Measurements from ENCODE around the gene LRP1.

DNA sequence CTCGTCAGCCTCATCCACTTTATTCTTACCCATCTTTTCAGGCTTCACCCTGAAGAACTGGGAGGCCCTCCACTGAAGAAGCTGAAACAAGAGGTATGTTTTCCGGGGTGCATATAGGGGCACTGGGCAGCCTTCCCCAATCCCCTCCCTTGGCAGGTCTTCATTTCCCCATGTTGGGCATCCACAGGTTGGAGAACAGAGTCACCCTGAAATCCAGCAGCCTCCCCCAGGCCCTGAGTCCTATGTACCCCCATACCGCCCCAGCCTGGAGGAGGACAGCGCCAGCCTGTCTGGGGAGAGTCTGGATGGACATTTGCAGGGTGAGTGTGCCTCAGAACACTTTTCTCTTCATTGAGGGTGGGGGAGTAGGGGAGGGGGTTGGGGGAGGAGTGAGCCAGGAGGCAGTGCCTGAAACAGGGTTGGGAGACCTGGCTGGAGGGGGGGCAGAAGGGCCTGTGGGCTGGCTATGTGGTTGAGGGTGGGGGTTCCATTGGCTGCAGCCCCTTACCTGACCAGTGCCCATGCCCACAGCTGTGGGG, 35.3 kb upstream of the LRP1 start:
- TF ChIP-seq CTCF (IDR thresholded peaks at IDR 0.05; ENCODE audit: insufficient read depth, low read length), result no peak
- TF ChIP-seq POLR2AphosphoS5 (IDR thresholded peaks at IDR 0.05; ENCODE audit: low read depth), result no peak
- no peak for TF ChIP-seq GABPA (IDR thresholded peaks at IDR 0.05; ENCODE audit: low read depth)
- TF ChIP-seq, protein P1, sequence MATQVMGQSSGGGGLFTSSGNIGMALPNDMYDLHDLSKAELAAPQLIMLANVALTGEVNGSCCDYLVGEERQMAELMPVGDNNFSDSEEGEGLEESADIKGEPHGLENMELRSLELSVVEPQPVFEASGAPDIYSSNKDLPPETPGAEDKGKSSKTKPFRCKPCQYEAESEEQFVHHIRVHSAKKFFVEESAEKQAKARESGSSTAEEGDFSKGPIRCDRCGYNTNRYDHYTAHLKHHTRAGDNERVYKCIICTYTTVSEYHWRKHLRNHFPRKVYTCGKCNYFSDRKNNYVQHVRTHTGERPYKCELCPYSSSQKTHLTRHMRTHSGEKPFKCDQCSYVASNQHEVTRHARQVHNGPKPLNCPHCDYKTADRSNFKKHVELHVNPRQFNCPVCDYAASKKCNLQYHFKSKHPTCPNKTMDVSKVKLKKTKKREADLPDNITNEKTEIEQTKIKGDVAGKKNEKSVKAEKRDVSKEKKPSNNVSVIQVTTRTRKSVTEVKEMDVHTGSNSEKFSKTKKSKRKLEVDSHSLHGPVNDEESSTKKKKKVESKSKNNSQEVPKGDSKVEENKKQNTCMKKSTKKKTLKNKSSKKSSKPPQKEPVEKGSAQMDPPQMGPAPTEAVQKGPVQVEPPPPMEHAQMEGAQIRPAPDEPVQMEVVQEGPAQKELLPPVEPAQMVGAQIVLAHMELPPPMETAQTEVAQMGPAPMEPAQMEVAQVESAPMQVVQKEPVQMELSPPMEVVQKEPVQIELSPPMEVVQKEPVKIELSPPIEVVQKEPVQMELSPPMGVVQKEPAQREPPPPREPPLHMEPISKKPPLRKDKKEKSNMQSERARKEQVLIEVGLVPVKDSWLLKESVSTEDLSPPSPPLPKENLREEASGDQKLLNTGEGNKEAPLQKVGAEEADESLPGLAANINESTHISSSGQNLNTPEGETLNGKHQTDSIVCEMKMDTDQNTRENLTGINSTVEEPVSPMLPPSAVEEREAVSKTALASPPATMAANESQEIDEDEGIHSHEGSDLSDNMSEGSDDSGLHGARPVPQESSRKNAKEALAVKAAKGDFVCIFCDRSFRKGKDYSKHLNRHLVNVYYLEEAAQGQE (IDR thresholded peaks at IDR 0.05; ENCODE audit: insufficient replicate concordance, low read depth), result no peak
- no peak for TF ChIP-seq SPI1 (IDR thresholded peaks at IDR 0.05; ENCODE audit: borderline replicate concordance, low read depth)
